KBM-7 (cell line): ENCODE results near the gene ZNF541.
A peak's percentile ranks its signal among the peaks of the same experiment; 100 is the strongest.

ENCODE experiments used
- DNase-seq: peaks from one replicate; pipeline ENCODE4 v3.0.0-alpha.2; 2015
- in situ Hi-C: fragments of 300-500 bp; cut with MboI; formaldehyde crosslinking; loops from 2 replicates; pipeline ENCODE4 v1.14.3; 2020; ENCODE audit warnings: low sequenced_read_pairs, low pct_unique_long_range_greater_than_20kb, mixed read lengths

The ZNF541 gene, protein sequence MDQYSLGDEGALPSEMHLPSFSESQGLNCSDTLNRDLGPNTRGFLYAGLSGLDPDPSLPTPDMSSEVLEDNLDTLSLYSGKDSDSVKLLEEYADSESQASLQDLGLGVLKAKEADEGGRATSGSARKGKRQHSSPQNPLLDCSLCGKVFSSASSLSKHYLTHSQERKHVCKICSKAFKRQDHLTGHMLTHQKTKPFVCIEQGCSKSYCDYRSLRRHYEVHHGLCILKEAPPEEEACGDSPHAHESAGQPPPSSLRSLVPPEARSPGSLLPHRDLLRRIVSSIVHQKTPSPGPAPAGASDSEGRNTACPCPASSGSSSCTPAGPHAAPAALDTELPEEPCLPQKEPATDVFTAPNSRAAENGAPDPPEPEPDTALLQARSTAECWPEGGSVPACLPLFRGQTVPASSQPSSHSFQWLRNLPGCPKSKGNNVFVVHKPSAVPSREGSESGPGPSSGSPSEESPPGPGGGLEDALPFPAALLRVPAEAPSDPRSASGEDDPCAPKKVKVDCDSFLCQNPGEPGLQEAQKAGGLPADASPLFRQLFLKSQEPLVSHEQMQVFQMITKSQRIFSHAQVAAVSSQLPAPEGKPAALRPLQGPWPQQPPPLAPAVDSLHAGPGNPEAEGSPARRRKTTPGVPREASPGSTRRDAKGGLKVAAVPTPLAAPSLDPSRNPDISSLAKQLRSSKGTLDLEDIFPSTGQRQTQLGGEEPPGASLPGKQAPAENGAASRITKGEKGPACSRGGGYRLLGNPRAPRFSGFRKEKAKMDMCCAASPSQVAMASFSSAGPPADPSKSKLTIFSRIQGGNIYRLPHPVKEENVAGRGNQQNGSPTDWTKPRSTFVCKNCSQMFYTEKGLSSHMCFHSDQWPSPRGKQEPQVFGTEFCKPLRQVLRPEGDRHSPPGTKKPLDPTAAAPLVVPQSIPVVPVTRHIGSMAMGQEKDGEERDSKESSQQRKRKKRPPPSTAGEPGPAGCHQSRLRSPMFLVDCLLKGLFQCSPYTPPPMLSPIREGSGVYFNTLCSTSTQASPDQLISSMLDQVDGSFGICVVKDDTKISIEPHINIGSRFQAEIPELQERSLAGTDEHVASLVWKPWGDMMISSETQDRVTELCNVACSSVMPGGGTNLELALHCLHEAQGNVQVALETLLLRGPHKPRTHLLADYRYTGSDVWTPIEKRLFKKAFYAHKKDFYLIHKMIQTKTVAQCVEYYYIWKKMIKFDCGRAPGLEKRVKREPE (N-terminal part only)

DNA sequence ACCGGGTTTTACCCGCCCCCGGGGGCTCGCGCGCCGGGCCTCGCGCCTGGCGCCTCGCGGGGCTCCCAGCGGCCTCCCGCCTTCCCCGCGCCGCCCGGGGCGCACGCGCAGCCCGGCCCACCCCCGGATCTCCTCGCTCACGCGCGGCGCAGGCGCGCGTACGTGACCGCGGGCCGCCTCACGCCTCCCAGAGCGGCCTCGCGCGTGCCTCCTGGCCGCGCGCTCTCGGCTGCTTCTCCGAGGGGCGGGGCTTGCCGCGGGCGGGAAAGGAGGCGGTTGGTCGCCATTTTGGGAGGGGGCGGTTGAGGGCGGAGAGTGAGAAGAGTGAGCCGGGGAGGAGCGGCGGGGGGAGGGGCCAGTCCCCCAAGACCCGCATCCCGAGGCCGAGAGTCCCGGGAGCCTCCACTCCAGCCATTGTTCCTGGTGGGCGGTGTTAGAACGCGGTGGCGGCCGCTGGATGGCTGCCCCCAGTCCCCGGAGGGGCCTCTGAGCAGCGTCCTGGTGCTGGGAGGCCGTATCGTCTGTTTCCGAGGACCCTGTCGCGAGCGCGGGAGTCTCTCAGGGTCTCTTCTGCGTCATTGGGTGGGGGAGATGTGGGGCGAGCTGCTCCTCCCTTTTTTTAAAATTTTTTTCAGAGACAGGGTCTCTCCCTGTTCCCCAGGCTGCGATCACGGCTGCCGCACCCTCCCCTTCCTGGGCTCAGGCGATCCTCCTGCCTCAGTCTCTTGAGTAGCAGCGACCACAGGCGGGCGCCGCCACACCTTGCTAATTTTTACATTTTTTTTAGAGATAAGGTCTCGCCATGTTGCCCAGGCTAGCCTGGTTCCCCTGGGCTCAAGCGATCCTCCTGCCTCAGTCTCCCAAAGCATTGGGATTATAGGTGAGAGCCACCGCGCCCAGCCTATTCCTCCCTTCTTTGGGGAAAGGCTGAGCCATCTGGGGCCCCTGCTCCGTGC is at the start of gene ZNF541:
ZNF541 (minus strand) TSS at position 78 of the 956 bp plus-strand sequence. CDS start 17,292 bp downstream, outside the sequence.
- no peak for DNase-seq

DNA sequence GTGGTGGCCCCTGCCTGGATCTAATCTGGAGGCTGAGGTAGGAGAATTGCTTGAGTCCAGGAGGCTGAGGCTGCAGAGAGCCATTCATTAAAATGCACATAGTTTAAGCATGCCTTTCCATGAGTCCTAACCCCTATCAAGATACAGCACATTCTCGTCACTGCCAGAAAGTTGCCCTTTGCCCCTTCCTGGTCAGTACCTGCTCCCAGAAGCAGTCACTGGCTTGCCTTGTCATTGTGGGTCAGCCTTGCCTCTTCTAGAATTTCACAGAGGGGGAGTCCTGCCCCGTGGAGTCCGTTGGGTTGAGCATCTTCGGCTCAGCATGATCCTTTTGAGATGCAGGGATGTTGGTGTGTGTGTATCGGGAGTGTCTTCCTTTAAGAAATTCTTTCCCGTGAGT is 46.8 kb upstream of the ZNF541 start:
- DNase-seq = no peak
- in situ Hi-C loops = no loop called here

More for the DNA sequence above, at the start of gene ZNF541:
- in situ Hi-C loops = no loop called here

DNA sequence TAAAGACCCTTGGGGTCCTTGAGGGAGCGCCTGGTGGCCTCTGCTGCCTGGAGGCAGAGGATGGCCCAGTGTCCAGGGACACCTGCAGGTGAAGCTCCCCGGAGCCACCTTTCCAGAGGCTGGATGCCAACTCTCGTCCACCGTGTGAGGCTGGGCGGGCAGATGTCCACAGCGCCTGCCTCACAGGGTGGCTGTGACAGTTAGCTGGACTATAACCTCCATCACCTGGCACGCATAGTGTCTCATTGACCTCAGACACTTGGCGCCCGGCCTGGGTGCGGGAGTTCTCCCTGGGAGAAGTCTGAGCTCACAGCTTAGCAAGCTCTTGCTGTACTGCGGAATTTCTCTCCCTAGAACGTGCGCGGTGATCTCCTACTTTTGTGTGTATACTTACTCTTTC is 45.8 kb upstream of the ZNF541 start:
- DNase-seq = no peak
- in situ Hi-C loops = no loop called here

DNA sequence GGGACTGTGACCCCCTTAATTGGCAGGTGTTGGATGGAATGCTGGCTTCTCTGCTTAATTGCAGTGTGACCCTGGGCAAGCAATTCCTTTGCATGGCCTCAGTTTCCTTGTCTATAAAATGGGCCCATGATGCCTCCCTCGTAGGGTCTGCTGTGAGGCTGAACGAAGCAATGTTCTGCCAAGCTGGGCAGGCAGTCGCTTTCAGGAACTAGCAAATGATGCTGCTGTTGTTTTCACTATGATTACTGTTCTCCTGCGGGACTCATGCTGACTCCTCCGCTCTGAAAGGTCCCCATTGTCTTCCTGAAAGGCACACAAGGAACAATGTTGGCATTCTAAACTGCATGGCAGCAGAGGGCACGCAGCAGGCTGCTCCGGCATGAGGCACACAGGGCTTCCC is 42.8 kb upstream of the ZNF541 start:
- in situ Hi-C loops = no loop called here

DNA sequence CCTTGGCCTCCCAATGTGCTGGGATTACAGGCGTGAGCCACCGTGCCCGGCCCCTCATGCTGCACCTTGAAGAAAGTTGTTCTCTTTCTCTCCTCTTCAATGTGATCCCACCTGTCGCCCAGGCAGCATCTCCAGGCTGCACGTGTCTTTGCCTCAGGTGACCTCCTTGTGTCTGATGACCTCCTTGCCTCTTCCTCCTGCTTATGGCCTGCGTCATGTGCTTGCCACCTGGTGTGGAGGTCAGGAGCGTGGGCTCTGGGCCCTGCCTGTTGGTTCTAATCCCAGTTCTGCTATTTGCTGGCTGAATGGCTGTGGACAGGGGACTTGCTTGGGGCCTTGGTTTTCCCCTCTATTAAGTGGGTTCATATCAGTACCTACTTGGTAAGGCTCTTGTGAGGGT is 42.3 kb upstream of the ZNF541 start:
- DNase-seq = no peak
- in situ Hi-C loops = no loop called here

More for the DNA sequence above, 42.8 kb upstream of the ZNF541 start:
- DNase-seq = no peak

DNA sequence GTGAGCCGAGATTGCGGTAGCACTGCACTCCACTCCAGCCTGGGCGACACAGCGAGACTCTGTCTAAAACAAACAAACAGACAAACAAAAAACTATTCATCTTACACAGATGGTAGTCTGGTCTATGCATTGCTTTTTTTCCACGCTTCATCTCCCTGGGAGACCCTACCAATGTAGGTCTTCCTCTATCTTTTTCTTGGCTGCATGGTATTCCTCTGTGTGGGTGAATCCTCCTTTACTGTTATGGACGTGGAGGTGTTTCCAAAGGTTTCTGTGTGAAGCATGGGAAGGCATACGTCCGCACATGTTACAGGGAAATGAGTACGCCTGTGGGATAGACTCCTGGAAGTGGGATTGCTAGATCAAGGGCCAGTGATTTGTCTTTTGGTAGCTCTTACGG is 41.6 kb upstream of the ZNF541 start:
- DNase-seq = no peak
- in situ Hi-C loops = no loop called here

DNA sequence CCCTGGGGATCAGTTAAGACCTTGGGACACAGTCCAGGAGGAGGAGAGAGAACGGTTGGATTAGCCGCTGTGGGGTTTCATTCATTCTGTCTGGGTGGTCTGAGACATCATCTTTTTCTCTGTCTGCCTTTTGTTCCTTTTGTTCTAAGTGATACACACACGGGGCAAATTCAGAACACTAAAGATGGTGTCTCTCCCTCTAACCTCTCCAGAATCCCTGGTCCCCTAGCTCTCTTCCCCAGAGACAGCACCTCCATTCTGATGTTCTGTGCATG is 41.0 kb upstream of the ZNF541 start:
- no peak for DNase-seq

DNA sequence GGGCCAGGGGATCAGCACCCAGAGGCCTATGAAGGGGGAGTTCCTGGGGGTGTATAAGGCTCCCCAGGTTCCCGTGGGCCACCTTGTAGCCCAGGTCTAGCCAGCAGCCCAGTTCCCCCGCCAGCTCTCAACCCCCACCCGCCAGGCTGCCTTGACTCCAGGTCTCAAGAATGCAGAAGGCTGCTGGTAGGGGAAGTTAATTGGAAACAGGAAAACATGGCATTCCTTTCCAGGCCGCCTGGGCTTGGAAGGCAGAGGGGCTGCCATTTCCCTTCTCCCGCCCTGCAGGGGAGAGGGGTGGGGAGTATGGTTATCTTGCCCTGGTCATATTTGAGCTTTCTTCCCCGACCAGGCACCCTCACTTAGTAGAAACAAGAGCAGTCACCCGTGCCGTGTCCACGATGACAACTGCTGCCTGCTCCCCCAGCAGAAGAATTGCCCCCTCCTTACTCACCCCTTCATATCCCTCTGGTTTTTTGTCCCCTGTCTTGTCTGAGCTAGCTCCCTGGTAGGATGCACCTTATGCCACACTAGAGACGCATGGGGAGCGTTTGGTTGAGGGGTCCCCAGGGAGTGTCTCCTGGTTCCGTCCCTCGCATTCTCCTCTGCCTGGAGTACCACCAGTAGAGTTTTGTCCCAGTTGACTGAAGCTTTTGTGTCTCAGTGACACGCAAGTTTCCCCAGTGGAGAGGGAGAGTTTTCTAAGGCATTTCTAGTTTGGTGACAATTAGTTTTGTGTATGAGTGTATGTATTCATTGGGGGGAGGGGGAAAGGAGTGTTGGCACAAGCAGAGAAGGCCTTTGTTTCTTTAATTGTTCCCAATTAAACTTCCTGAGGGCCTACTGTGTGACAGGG is 40.4 kb upstream of the ZNF541 start:
- peak; percentile 44 for DNase-seq
- in situ Hi-C loops = no loop called here

More for the DNA sequence above, 41.0 kb upstream of the ZNF541 start:
- in situ Hi-C loops = no loop called here

DNA sequence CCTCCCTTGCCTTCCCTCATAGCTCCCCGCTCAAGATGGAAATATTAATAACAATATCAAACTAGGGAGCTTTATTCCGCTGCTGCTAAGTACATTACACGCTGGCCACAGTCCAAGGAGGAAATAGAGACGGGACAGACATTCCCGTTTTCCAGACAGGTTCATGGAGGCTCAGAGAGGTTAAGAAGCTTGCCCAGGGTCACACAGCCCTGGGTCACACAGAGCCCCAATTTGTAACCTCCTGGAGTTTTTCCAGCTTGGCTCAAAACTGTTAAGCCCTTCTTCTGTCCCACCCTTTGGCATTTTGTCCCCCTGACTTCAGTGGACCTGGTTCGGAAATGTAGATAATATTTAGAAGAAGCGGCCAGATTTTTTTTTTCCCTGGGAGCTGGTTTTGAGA is 38.0 kb upstream of the ZNF541 start:
- DNase-seq = no peak
- in situ Hi-C loops = no loop called here

DNA sequence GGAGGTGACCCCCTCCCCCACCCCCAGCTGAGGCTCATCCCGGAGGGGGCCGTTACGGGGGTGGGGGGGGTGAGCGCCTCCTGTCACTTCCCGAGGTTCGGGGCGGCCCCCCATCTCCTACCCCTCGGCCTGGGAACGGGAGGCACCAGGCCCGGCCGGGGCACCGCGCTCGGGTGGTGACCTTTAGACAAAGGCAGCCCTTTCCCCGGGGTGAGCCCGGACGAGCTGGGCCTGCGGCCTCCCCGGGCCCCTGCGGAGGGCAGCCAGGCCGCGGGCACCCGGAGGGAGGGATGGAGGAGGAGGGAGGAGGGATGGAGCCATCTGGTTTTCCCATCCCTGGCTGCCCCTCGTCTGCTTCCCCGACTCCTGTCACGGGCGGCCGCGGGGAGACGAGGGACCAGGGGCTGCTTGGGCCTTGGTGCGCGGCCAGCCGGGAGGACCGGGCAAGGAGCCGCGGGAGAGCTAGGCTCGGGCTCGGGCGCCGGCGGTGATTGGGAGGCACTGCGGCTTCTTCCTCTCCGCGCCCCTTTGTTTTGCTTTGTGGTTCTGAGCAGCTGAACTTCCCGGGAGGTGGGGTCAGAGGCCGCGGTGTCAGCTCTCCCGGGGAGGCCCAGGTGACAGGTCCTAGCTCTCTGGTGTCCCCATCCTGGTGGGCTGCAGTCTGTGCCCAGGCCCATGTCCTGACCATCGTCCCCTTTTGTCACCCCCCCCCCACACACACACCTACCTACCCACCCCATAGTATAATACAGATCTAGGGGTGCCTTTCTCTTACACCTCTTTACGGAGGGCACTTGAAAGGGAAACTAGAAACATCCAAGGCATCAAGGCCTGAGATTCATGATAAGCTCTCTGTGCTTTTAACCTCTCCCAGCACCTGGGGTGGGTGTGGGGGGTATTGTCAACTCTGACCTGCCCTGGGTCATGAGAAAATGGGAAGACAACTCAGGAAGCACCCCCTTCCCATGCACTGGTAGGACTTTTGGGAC is 37.3 kb upstream of the ZNF541 start:
- peak; percentile 47 for DNase-seq
- in situ Hi-C loops = no loop called here

DNA sequence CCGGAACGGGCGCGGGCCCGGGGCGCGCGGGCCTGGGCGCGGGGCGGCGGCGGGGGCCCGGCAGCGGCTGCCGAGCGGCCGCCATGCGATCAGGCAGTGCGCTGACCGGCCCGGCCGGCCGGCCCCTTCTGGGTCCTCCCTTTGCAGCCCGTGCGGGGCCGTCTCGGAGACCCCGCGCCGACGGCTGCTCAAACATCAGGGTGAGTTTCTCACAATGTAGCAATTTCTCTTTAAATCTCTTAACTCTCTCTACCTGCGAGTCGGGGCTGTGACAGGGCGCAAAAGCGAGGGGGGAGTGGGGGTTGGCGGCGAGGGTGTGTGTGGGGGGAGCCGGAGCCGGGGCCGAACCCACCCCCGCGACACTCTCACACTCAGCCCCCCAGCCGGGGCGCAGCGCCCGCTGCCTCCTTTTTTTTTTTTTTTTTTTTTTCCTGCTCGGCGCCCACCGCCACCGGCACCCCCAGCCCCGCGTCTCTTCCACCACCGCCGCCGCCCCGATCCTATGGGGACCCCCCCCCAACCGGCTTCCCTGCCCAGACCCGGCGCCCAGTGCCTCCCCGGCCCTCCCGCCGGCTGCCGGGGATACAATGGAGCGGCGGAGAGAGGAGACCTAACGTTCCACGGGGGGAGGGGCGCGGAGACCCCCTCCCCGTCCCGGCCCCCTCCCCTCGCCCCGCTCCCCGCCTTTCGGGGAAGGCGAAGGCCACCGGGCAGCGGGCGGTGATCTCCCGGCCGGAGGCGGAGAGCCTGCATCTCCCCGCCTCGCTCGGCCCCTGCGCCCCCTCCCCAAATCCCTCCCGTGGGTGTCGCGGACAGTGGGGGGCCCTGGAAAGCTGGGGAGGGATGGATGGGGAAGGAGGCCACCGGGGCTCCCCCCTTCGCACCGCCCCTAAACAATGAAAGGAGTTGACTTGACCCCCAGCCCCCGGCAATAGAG is 36.3 kb upstream of the ZNF541 start, which contains the start of gene BICRA:
BICRA (plus strand) TSS at position 166 of the 937 bp plus-strand sequence. CDS start 64,441 bp downstream, outside the sequence.
- in situ Hi-C loops = no loop called here
- peak; percentile 67 for DNase-seq

DNA sequence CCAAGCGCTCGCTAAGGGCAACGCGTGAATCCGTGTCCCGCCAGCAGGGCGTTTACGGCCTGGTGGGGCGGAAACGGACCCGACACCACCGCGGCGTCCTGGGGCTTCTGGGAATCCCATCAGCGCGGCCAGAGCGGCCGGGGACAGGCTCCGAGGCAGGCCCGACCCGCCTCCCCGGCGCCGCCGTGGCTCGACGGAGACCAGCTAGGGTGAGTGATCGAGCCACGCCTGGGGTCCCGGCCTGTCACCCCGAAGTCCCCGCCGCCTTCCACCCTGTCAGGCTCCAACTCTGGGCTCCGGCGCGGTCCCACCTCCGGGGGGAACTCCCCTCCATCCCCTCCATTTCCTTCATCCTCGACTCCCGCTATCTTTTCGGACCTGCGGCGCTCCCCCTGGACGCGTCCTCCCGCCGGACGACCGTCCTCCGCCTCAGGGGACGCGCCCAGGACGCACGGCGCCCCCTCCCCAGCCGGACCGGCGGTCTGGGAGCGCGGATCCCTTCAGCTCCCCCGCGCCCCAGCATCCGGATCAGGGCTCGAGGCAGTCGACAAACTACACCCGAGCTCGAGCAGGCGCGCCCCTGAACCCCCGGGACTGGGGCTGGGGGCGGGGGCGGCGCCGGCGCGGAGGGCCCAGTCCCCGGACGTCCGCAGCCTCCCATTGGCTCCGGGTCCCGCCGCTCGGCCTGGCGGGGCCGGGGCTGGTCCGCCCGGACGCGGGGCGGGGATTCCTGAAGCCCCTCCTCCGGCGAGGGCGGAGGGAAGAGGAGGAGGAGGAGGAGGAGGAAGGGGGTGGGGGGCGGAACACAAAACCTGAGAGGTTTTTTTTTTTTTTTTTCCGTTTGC is 35.3 kb upstream of the ZNF541 start:
- in situ Hi-C loops = no loop called here

DNA sequence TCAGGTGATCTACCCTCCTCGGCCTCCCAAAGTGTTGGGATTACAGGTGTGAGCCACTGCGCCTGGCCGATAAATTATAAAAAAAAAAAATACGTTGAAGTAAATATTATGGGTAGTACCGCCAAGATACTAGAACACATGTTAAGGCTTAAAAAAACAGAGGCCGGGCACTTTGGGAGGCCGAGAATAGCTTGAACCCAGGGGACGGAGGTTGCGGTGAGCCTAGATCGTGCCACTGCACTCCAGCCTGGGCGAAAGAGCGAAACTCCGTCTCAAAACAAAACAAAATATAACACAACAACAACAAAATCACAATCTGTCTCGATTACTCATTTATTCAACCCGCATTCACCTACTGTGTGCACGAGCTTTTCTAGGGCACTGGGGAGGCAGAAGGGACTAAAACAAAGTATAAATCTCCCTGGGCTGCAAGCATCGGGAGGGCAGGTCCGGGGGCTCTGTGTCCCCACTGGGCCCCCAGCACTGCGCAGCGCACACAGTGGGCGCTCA is 34.7 kb upstream of the ZNF541 start:
- in situ Hi-C loops = no loop called here
- DNase-seq = no peak

More for the DNA sequence above, 35.3 kb upstream of the ZNF541 start:
- DNase-seq = peak; percentile 91
